Activated CD4-positive, alpha-beta T cell treated with anti-CD3 and anti-CD28 coated beads for 24 hours (primary cell): ENCODE measurements around the gene ZNF681.
"Not testable (repeated sequence)": the region's sequence is repeated elsewhere in the genome, so short reads cannot be mapped to it uniquely, and the experiment has no call there.

Experiments used
- DNase-seq, 2 donors: peaks; one replicate each; pipeline ENCODE4 v3.0.0-alpha.2; 2020; ENCODE audit warnings: low read depth in 2 of 2

The ZNF681 gene

DNA sequence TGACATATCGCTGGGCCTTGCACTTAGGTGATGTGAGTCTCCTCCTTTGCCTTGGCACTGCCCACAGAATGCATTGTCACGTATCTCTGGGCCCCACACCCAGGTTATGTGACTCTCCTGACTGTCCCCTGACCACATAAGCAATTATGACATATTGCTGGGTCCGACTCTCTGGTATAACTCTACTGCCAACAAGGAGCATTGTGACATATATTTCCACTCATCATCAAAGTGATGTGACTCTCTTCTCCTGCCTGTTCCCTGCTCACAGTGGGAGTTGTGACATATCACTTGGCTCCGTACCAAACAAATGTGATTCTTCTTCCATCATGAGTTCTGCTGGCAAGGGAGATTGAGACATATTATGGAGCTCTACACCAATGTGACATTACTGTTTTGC lies 15.4 kb upstream of the ZNF681 start:
- no peak for DNase-seq

DNA sequence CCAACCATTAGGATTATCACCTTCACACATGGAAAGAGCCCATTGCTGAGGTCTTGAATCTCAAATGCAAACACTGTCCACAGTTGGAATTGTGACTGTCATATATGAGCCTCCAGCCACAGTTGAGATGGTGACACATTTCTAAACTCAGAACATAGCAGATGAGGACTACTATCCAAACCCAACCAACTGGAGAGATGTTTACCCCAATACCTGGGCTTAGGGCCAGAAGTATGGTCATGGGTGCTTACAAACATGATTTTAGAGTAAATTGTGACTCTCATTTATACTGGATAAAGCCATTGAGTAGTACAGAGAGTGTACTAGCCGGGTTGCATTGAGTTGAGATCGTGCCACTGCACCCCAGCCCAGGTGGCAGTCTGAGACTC lies 14.0 kb upstream of the ZNF681 start:
- DNase-seq = no peak

DNA sequence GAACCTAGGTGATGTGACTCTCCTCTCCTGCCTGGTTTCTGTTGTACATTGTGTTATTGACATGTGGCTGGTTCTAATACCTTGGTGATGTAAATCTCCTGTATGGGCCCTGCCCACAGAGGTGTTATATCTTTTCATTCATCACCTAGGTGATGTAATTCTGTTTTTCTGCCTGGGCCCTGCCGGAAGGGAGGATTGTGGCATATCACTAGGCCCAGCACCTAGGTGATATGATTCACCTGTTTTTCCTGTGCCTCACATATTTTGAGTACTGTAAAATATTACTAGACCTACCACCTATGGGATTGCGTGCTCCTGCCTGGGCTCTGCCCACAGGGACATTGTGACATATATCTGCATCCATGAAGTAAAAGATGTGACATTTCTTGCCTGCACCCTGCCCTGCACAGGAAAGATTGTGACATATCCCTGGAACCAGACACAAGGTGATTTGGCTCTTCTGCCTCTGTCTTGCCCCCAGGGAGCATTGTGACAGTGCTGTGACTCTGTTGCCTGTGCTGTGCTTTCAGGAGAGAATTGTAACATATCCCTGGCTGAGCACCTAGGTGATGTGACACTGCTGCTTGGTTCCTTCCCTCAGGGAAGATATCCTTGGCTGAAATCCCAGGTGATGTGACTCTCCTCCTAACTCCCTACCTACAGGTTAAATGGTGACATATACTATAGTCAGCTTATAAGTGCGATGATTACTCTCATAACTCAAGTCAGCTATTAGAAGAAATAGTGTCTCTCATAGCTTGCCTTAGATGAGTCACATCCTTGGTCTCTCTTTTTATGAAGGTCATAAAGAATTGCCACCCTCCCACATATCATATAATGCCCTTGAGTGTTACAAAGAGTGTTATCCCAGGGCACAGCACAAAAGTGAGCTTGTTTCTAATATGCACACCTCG lies 13.3 kb upstream of the ZNF681 start:
- no peak for DNase-seq

DNA sequence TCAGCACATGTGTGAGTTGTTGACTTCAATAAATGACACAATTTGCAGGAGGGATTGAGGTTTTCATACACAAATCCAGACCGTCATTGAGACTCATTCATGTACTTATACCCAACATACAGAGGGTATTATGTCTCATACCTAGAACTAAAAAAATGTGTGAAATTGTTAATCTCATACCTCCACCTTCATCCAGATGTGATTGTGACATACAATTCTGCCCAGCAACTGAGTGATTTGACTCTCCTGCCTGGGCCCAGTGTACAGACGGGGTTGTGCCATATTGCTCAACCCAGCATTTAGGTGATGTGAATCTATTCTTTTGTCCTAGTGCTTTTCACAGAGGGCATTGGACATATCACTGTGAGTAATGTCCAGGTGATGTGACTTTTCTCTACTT lies 12.6 kb upstream of the ZNF681 start:
- no peak for DNase-seq

DNA sequence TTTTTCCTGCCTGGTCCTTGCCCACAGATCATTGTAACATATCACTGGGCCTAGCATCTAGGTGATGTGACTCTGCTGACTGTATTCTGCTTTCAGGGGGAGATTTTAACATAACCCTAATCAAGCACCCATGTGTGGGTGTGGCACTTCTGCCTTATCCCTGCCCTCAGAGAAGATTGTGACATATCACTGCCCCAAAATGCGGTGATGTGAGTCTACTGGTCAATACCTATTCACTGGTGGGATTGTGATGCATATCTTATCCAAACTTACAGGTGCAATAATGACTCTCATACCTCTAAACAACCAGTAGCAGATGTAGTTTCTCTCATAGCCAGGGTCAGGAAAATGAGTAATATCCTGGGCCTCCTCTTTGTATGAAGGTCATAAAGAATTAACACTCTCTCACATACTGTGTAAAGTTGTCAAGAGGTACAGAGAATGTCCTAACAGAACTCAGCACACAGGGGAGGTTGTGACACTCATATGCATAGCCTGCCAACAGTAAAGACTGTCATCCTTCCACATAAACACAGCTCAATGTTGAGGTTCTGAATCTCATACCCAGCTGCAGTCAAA lies 12.1 kb upstream of the ZNF681 start:
- no peak for DNase-seq

DNA sequence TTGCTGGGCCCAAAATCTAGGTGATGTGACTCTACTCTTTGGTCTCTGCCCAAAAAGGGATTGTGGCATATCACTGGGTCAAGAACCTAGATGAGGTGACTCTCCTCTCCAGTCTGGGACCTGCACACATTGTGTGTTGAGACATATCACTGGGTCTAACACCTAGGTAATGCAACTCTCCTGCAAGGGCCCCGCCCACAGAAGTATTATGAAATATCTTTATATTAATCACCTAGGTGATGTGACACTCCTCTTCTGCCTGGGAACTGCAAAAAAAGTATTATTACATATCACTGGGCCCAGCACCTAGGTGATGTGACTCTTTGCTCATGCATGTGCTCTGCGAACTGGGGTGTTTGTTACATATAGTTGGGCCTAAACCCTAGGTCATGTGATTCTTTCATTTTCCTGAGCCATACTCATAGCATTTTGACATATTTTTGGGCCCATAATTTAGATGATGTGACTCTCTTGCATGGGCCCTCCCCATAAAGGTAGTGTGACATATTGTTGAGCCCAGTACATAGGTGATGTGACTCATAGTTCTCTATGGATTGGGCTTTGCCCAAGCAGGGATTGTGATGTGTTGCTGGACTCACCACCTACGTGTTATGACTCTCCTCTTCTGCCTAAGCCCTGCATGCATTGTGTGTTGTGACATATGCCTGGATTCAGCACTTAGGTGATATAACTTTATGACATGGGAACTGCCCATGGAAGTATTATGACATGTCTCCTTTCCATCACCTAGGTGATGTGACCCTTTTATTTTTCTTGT lies 11.2 kb upstream of the ZNF681 start:
- DNase-seq = no peak

DNA sequence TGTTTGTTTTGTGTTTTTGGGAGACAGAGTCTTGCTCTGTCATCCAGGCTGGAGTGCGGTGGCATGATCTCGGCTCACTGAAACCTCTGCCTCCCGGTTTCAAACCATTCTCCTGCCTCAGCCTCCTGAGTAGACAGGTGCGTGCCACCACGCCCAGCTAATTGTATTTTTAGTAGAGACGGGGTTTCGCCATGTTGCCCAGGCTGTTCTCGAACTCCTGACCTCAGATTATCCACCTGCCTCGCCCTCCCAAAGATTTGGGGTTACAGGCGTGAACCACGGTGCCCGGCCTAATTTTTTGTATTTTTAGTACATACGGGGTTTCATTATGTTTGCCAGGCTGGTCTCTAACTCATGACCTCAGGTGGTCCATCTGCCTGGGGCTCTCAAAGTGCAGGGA lies 8.3 kb upstream of the ZNF681 start:
- DNase-seq = no peak

DNA sequence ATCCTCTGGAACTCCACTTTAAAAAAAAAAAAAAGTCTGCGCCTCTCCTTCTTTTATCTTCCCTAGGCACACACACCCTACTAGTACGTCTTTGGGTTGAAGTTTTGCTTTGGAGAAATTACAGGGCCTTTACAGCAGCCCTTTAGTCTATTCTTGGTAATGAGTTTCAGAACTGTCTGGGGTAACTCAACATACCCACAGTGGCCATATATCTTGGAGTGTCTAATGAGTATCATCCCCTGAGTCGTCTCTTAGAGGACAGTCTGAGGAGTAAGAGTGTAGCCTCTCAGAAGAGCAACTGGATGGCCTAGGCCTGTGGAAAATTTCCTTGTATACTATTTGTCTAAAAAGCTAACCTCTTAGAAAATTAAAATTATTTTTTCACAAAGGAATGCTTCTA lies 6.1 kb upstream of the ZNF681 start:
- DNase-seq = no peak

DNA sequence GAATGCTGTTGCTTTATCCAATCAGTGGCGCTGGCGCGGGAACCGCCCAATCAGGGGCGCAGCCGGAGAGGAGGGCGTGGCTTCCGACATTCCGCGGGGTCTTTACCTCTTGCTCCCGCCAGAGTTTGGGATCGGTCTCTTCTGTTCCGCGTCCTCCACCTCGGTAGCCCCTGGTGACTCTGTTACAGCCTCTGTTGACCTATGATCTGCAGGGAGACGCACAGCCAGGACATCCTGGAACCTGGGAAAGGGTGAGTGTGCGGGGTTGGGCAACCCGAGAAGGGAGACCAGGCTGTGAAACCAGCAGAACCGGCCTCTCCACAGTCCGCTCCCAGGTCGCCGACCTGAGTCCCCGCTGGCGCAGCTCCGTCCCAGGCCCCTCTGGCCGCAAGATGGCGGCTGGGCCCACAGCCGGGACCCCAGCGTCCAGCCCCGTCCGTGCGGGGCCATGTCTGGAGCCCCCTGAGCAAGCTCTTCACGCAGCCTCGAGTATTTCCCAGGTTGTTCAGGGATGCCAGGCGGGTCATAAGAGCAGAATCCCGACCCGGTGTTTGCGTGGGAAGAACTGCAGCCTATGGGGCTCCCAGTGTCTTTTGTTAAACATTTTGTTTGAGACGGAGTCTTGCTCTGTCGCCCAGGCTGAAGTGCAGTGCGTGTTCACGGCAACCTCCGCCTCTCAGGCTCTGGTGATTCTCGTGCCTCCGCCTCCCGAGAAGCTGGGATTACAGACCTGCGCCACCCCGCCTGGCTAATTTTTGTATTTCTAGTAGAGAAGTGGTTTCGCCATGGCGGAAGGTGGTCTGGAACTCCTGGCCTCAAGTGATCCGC lies 4.4 kb upstream of the ZNF681 start:
- peak; percentile 71 to 72 for DNase-seq

DNA sequence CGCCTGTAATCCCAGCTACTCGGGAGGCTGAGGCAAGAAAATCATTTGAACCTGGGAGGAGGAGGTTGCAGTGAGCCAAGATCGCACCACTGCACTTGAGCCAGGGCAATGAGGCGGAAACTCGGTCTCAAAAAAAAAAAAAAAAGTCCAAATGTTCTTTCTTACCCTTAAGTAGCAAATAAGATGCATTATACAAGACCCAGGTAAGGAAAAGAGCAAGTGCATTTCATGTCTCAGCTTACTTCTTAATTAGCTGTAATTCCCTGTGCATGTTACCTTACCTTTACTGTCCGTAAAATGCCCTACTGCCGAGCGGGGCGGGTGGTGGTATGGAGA lies 3.8 kb upstream of the ZNF681 start:
- DNase-seq = no peak

DNA sequence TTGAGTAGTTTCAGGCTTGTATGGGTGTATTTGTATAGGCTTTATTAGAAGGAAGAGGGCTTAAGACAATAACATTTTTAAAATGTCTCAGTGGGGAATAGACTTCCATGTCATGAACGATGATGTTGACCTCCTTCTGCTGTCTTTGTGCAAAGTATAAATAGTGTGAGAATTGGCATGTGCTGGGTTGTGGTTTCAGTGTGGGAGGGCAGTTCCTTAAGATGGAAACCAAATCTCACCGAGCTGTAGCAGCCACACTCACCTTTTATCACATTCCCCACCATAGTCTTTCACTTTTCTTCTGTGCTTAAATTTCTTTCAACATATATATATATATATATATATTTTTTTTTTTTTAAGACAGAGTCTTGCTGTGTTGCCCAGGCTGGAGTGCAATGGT lies 1.6 kb upstream of the ZNF681 start:
- not testable (repeated sequence) for DNase-seq

DNA sequence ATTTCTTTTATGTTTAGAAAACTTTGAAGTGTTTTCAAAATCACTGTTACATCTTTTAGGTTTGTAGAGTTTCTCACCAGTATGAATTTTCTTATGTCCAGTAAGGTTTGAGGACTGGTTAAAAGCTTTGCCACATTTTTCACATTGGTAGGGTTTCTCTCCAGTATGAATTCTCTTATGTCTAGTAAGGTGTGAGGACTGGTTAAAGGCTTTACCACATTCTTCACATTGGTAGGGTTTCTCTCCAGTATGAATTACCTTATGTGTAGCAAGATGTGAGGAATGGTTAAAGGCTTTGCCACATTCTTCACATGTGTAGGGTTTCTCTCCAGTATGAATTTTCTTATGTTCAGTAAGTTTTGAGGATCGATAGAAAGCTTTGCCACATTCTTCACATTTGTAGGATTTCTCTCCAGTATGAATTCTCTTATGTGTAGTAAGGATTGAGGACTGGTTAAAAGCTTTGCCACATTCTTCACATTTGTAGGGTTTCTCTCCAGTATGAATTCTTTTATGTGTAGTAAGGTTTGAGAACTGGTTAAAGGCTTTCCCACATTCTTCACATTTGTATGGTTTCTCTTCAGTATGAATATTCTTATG lies 15.0 kb downstream of the ZNF681 start:
- not testable (repeated sequence) for DNase-seq

DNA sequence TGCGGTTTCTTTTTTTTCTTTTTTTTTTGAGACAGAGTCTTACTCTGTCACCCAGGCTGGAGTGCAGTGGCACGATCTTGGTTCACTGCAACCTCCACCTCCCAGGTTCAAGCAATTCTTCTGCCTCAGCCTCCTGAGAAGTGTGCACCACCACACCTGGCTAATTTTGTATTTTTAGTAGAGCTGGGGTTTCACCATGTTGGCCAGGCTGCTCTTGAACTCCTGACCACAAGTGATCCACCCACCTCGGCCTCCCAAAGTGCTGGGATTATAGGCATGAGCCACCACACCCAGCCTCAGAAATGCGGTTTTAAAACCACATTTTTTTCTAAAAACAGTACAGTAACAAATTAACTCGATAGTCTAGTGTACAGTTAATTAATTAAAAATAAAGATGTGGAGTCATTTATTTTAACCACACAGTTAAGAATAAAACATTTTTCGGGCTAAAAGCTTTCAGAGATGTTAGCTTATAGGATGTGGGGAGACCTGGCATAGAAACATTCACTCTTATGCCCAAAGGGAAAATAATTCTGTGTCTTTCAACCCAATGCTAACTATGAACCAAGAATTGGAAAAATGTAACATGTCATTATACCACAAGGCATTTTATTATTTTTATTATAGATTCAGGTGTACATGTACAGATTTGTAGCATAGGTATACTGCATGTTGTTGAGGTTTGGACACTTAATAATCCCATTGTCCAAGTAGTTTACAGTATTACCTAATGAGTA lies 27.8 kb downstream of the ZNF681 start:
- DNase-seq = not testable (repeated sequence)

DNA sequence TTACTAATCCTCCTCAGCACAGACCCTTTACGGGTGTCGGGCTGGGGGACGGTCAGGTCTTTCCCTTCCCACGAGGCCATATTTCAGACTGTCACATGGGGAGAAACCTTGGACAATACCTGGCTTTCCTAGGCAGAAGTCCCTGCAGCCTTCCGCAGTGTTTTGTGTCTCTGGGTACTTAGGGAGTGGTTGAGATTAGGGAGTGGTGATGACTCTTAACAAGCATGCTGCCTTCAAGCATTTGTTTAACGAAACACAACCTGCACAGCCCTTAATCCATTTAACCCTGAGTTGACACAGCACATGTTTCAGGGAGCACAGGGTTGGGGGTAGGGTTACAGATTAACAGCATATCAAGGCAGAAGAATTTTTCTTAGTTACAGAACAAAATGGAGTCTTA lies 34.5 kb downstream of the ZNF681 start:
- DNase-seq = not testable (repeated sequence)

DNA sequence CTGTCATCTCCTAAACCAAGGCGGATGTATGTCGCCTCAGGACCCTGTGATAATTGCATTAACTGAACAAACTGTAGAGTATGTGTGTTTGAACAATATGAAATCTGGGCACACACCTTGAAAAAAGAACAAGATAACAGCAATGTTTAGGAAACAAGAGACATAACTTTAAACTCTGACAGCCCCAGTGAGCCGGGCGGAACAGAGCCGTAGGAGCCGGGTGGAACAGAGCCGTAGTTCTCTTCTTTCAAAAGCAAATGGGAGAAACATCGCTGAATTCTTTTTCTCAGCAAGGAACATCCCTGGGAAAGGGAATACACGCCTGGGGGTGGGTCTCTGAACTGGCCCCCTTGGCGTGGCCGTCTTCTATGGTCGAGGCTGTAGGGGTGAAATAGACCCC lies 39.9 kb downstream of the ZNF681 start:
- DNase-seq = no peak

DNA sequence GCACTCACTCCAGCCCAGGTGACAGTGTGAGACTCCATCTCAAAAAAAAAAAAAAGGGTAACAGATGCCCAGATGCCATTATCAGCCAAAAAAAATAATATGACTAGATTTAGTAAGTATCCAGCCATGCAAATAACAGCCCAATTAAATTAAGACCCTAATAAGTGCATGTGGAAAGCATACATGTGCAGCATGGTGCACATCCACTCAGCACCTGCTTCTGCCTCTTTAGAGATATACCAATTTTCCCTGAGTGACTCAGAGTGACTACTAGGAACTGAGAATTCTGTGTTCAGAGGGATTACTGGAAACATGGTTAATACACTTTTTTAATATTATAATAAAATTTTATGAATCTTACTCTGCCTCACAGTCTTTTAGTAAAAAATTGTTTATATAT lies 41.9 kb downstream of the ZNF681 start:
- no peak for DNase-seq

DNA sequence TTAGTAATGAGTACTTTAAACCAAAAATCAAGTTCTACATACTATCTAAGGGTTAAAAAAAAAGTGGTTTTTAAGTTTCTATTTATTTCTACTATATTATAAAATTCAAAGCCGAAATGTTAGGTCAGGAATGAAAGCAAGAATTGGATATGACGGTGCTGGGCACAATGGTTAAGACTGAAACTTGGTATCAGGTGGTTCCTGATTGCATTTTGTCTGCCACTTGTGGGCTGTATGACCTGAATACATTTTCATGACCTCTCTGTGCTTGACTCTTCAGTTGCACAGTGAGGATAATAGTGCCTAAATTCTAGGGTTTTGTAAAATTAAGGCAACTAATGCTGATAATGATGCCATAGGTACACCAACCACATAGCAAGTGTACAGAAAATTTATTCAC lies 49.3 kb downstream of the ZNF681 start:
- DNase-seq = no peak

DNA sequence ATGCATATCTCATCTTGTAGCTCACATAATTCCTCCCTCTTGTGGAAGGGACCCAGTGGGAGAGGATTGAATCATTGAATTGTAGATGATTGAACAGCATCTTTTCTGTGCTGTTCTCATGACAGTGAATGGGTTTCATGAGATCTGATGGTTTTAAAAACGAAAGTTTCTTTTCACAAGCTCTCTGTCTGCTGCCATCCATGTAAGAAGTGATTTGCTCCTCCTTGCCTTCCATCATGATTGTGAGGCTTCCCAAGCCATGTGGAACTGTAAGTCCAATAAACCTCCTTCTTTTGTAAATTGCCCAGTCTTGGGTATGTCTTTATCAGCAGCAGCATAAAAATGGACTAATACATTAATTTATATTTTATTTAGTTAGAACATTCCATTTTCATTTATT lies 52.0 kb downstream of the ZNF681 start:
- DNase-seq = no peak

DNA sequence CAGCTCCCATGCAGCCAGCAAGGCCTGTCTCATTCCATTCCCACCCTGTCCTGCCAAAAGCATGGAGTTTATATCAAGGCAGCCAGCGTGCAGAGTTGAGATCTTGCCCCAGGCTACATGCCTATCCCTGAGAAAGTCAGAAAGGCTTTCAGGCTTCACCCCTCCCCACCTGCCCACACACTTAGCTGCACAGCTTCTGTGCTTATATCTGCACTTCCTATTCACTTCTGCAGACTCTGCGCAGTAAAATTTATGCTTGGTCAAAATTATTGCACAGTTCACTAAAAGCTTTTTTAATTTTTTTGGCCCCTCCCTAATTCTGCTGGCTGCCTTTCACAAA lies 59.2 kb downstream of the ZNF681 start:
- no peak for DNase-seq

DNA sequence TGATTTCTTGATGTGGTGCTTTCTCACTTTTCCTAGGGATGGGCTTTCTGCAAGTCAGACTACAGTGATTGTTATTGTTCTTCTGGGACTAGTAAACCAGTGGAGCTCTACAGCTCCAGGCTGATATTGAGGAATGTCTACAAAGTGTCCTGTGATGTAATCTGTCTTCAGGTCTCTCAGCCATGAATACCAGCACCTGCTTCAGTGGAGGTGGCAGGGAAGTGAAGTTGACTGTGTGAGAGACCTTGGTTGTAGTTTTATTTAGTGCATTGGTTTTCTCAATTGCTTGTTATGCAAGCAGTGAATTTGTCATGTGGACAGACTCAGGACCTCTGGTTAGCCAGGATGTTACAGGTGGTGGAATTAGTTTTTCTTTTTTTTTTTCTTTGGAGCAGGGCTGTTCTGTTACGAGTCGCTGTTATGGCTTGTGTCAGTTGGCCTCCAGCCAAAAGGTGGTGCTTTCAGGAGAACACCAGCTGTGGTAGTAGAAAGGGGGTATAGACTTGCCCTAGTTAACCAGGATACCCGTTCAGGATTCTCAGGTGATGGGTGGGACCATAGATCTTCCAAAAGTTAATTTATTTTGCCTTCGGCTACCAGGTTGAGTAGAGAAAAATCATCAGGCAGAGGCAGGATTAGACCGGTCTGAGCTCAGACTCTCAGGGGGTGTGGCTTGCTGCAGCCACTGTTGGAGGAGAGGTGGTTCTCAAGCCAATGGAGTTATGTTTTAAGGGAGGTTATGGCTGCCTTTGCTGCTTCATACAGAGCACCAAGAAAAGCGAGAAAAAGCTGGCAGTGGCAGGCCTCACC lies 59.8 kb downstream of the ZNF681 start:
- no peak for DNase-seq
